ENCODE measurements around the gene BCL11B. TPM values are rescaled to one million over a fixed set of nuclear protein-coding genes. Genes with fewer than 3 reads are reported as not detected.

The BCL11B gene
- total and polyA plus RNA-seq, 2 donors: 0.27 to 1.3 TPM

- H3K36me3 ChIP-seq (ENCODE audit: insufficient read depth): no peaks in the 10 kb centered on the region
- H3K4me3 ChIP-seq (ENCODE audit: low read depth, low read length): peak overlapping the region; percentile 27
- no peak overlapping the region for H3K27ac ChIP-seq (ENCODE audit: low read depth)
- no peak for DNase-seq (ENCODE audit: extremely low spot score)
- 40% methylated on average over 16 of the region's 16 CpGs for WGBS
- peaks cover 2% of the 10 kb centered on the region for H3K4me1 ChIP-seq (ENCODE audit: insufficient read depth)
Measured at GRCh38 chr14:99267837-99268781, 3.9 kb downstream of the BCL11B start.

- H3K4me3 ChIP-seq (ENCODE audit: low read depth, low read length): no peak overlapping the region
- H3K27ac ChIP-seq (ENCODE audit: low read depth): no peak overlapping the region
- 53% methylated on average over 4 of the region's 4 CpGs for WGBS
- no peaks in the 10 kb centered on the region for H3K36me3 ChIP-seq (ENCODE audit: insufficient read depth)
- DNase-seq (ENCODE audit: extremely low spot score): no peak
- H3K4me1 ChIP-seq (ENCODE audit: insufficient read depth): peaks cover 2% of the 10 kb centered on the region
Measured at GRCh38 chr14:99267381-99267780, 4.6 kb downstream of the BCL11B start.

DNA sequence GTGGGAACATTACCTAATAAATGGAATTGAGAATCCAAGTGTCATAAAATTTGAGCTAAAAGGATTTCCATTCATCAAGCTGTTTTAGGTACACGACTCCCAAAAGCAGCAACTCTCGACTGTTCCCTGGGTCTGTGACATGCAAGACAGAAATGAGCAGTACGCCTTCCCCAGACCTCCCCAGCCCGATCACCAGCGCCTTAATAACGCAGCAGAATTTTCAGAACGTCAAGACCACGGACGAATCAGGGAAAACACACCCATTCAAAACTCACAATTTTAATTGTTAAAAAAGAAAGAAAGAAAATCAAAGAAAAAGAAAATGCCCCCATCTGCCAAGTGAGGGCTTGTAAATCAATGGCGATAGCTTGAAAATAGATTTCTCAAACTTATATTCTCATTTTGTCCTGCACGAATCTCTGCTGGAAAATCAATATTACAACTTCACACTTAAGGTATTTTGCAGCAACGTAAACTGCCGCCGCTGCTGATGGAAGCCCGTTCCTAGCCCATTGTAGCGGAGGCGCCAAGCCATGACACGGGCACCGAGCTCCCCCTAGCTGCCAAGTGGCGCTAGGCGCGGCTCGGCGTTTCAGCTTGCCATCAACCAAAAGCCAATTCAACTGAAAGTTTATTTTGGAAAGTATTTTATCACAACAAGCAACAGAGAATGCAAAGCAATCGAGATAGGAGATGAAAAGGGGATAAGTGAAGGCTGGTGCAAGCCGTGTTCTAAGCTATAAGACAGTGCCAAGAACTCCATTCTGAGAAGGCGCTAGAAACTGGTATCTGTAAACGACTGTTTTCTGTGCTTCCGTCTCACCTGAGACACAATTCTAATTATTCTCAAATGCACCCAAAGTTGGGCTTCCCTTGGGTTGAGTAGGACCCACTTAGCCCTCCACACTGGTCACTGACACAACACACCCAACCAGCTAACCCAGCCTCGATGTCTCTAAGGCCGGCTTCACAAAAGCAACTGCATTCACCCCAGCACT is 5.5 kb downstream of the BCL11B start:
- DNase-seq (ENCODE audit: extremely low spot score): no peak
- Histone ChIP-seq H3K4me3 (ENCODE audit: low read depth, low read length) (no peak overlapping the region), H3K27ac (ENCODE audit: low read depth) (no peak overlapping the region), H3K4me1 (ENCODE audit: insufficient read depth) (peaks cover 2% of the 10 kb centered on the region), H3K36me3 (ENCODE audit: insufficient read depth) (no peaks in the 10 kb centered on the region)
- 20% methylated on average over 31 of the region's 31 CpGs for WGBS

DNA sequence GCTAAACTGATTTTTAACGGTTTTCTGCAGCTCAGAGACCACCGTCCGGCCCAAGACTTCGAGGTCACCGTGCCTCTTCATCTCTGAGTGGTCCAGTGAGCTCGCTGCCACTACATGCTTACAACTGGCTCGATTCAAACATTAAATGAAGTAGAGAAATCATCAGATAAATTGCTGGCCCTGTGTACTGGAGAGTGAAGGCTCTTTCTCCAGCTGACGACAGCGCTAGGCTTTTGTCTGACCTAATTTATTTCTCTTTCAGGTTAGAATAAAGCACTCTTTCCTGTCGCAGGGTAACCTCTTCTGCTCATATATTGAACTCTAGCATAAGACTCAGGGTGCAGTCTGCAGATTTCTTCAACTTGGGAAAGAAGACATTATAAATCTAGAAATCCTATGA is 6.4 kb downstream of the BCL11B start:
- H3K36me3 ChIP-seq (ENCODE audit: insufficient read depth): no peaks in the 10 kb centered on the region
- no peak for DNase-seq (ENCODE audit: extremely low spot score)
- WGBS: 74% methylated on average over 10 of the region's 10 CpGs
- H3K27ac ChIP-seq (ENCODE audit: low read depth): no peak overlapping the region
- H3K4me3 ChIP-seq (ENCODE audit: low read depth, low read length): no peak overlapping the region
- no peaks in the 10 kb centered on the region for H3K4me1 ChIP-seq (ENCODE audit: insufficient read depth)

GRCh38 chr14:99264691-99265450 is 7.1 kb downstream of the BCL11B start:
- Histone ChIP-seq H3K4me3 (ENCODE audit: low read depth, low read length) (no peak overlapping the region), H3K4me1 (ENCODE audit: insufficient read depth) (no peaks in the 10 kb centered on the region), H3K27ac (ENCODE audit: low read depth) (no peak overlapping the region), H3K36me3 (ENCODE audit: insufficient read depth) (no peaks in the 10 kb centered on the region)
- 70% methylated on average over 17 of the region's 17 CpGs for WGBS
- no peak for DNase-seq (ENCODE audit: extremely low spot score)

- H3K4me1 ChIP-seq (ENCODE audit: insufficient read depth): no peaks in the 10 kb centered on the region
- 73% methylated on average over 8 of the region's 8 CpGs for WGBS
- DNase-seq (ENCODE audit: extremely low spot score): no peak
- H3K4me3 ChIP-seq (ENCODE audit: low read depth, low read length): no peak overlapping the region
- H3K36me3 ChIP-seq (ENCODE audit: insufficient read depth): no peaks in the 10 kb centered on the region
- no peak overlapping the region for H3K27ac ChIP-seq (ENCODE audit: low read depth)
Measured at GRCh38 chr14:99263564-99264330, 8.2 kb downstream of the BCL11B start.

GRCh38 chr14:99262977-99263448 is 9.0 kb downstream of the BCL11B start:
- H3K4me1 ChIP-seq (ENCODE audit: insufficient read depth): no peaks in the 10 kb centered on the region
- WGBS: 48% methylated on average over 11 of the region's 11 CpGs
- H3K36me3 ChIP-seq (ENCODE audit: insufficient read depth): no peaks in the 10 kb centered on the region
- H3K4me3 ChIP-seq (ENCODE audit: low read depth, low read length): no peak overlapping the region
- DNase-seq (ENCODE audit: extremely low spot score): no peak
- no peak overlapping the region for H3K27ac ChIP-seq (ENCODE audit: low read depth)

DNA sequence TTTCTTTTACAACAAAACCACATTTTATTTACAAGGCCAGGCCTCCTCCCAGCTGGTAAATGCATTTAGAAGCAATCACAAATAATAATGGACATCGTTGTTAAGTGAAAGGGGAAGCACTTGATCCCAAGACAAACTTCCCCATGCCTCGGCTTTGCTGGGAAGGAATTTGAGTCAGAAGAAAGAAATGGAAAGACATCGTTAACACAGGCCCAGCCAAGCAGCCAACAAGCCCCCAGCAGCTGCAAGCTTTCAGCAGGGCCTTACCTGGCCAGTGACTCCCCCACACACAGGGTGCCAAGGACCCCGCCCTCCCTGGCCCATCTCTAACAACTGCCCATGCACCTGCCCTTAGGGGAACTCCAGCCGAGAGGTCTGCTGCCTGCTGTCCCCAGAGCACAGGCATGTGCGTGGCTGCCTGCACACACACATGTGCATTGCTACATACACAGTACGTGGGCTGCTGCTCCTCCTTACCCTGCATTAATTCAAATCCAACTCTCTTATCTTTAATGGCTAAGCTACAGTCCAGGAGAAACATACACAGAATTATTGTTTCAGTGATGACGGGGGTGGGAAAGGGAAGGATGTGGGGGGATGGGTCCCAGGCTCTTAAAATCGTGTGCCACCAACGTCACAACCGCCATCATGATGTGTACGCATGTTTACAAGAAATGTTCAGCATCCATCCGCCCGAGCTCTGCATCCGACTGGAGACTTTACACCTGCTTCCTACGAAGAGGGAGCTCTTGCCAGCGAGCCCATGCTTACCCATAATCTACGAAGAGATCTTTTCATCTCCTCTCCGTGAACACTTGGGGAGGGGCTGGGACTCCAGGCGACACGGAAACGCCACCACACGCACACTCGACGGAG is 9.8 kb downstream of the BCL11B start:
- H3K4me3 ChIP-seq (ENCODE audit: low read depth, low read length): no peak overlapping the region
- no peak overlapping the region for H3K27ac ChIP-seq (ENCODE audit: low read depth)
- no peaks in the 10 kb centered on the region for H3K4me1 ChIP-seq (ENCODE audit: insufficient read depth)
- H3K36me3 ChIP-seq (ENCODE audit: insufficient read depth): no peaks in the 10 kb centered on the region
- WGBS: 23% methylated on average over 25 of the region's 25 CpGs
- no peak for DNase-seq (ENCODE audit: extremely low spot score)

DNA sequence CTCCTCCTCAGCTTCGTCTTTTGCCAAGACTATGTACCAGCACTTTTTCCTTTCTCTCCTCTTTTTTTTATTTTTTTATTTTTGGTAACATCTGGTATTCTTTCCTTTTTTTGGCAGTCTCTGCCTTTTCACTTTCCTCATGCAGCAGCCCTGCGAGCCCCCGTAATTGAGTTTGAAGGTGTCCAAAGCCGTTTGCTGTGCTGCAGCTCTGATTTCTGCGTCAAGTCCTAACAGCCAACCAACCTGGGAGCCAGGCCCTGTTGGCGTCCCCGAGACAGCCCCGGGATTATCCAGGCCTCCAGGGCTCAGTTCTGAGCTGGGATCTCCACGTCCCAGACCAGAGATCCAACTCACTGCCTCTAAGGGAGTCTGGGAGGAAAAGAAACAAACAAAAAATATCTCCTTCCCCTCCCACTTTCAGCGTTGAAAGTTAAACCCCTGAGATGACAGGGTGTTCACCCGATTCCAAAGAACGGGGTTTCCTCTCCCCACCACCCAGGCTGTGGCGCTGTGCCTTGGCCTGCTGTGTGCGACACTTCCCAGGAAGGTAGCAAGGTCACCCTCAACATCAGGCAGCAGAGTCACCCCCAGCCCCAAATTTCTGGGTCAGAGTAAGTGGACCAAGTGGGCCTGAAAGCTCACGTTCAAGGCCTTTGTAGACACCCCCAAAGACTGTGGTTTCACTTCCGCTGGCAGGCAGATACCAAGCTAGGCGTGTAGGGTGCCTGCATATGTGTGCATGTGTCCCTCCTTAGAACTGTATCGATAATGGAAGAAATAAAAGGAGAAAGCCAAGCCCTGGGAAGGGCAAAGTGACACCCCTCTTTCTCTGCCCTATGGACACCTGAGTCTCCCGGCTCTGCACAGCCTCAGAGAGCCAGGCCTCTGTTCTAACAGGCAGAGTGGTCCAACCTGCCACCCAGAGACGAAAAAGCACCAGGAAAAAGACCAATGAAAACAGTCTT is 11.1 kb downstream of the BCL11B start:
- H3K27ac ChIP-seq (ENCODE audit: low read depth): peak overlapping the region; percentile 14
- H3K4me3 ChIP-seq (ENCODE audit: low read depth, low read length): no peak overlapping the region
- WGBS: 66% methylated on average over 20 of the region's 20 CpGs
- DNase-seq (ENCODE audit: extremely low spot score): no peak
- H3K36me3 ChIP-seq (ENCODE audit: insufficient read depth): no peaks in the 10 kb centered on the region
- no peaks in the 10 kb centered on the region for H3K4me1 ChIP-seq (ENCODE audit: insufficient read depth)

DNA sequence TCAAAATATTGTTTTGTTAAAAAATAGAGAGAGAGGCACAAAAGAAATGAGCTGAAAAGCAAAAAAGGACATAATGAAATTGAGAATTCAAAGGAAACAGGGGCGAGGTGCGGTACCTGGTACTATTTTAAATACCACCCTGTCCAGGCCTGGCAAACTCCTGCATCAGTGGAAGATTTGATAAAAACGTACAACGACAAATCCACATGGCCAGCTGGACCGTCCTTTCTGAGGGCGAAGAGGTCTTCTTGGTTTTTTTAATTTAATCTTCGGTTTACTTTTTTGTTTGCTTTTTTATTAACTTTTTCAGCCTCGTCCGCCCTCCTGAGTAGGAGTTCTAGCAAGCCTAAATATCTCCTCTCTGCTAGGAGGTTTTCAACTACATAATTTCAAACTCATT is 11.9 kb downstream of the BCL11B start:
- no peak overlapping the region for H3K4me3 ChIP-seq (ENCODE audit: low read depth, low read length)
- 85% methylated on average over 9 of the region's 9 CpGs for WGBS
- no peaks in the 10 kb centered on the region for H3K36me3 ChIP-seq (ENCODE audit: insufficient read depth)
- no peak overlapping the region for H3K27ac ChIP-seq (ENCODE audit: low read depth)
- no peak for DNase-seq (ENCODE audit: extremely low spot score)
- H3K4me1 ChIP-seq (ENCODE audit: insufficient read depth): no peaks in the 10 kb centered on the region
